ENCODE results near the gene FTH1. TPM values are rescaled to one million over a fixed set of nuclear protein-coding genes. Genes with fewer than 3 reads are reported as not detected.

The FTH1 gene
- total and polyA plus RNA-seq, 2 of the 13 experiments (the other 11 are each of a cell fraction or from before 2014, with no cell fraction given): 607 to 760 TPM

- TF ChIP-seq, protein P1, sequence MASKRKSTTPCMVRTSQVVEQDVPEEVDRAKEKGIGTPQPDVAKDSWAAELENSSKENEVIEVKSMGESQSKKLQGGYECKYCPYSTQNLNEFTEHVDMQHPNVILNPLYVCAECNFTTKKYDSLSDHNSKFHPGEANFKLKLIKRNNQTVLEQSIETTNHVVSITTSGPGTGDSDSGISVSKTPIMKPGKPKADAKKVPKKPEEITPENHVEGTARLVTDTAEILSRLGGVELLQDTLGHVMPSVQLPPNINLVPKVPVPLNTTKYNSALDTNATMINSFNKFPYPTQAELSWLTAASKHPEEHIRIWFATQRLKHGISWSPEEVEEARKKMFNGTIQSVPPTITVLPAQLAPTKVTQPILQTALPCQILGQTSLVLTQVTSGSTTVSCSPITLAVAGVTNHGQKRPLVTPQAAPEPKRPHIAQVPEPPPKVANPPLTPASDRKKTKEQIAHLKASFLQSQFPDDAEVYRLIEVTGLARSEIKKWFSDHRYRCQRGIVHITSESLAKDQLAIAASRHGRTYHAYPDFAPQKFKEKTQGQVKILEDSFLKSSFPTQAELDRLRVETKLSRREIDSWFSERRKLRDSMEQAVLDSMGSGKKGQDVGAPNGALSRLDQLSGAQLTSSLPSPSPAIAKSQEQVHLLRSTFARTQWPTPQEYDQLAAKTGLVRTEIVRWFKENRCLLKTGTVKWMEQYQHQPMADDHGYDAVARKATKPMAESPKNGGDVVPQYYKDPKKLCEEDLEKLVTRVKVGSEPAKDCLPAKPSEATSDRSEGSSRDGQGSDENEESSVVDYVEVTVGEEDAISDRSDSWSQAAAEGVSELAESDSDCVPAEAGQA (IDR thresholded peaks at IDR 0.05; ENCODE audit: low read depth): no peak
- TF ChIP-seq, protein P1 (CRISPR knock-in tag; IDR thresholded peaks at IDR 0.05; ENCODE audit: borderline replicate concordance): no peak
- TF ChIP-seq ZNF766 (CRISPR knock-in tag; IDR thresholded peaks at IDR 0.05; ENCODE audit: borderline replicate concordance) (no peak), ZNF335 (CRISPR knock-in tag; IDR thresholded peaks at IDR 0.05) (no peak), HCFC1 (IDR thresholded peaks at IDR 0.05; ENCODE audit: low read depth, low read length) (no peak), SMARCE1 (IDR thresholded peaks at IDR 0.05; ENCODE audit: borderline replicate concordance) (no peak), HOXA9 (CRISPR knock-in tag; IDR thresholded peaks at IDR 0.05; ENCODE audit: borderline replicate concordance) (no peak), IKZF5 (CRISPR knock-in tag; IDR thresholded peaks at IDR 0.05) (no peak), ZNF225 (CRISPR knock-in tag; IDR thresholded peaks at IDR 0.05) (no peak), ZNF333 (CRISPR knock-in tag; IDR thresholded peaks at IDR 0.05; ENCODE audit: borderline replicate concordance) (no peak), NR2C2 (CRISPR knock-in tag; IDR thresholded peaks at IDR 0.05; ENCODE audit: borderline replicate concordance) (peak; percentile 26; the same call in 1 of the 2 replicates), ADNP (CRISPR knock-in tag; IDR thresholded peaks at IDR 0.05) (no peak), MAFF (IDR thresholded peaks at IDR 0.05; ENCODE audit: low read depth, low read length) (no peak), ZNF598 (CRISPR knock-in tag; IDR thresholded peaks at IDR 0.05; ENCODE audit: borderline replicate concordance) (no peak), XBP1 (CRISPR knock-in tag; IDR thresholded peaks at IDR 0.05) (no peak), TAF1 (CRISPR knock-in tag; IDR thresholded peaks at IDR 0.05) (no peak), ZNF724P (CRISPR knock-in tag; IDR thresholded peaks at IDR 0.05; ENCODE audit: borderline replicate concordance) (no peak)
- TF ChIP-seq, protein P2, sequence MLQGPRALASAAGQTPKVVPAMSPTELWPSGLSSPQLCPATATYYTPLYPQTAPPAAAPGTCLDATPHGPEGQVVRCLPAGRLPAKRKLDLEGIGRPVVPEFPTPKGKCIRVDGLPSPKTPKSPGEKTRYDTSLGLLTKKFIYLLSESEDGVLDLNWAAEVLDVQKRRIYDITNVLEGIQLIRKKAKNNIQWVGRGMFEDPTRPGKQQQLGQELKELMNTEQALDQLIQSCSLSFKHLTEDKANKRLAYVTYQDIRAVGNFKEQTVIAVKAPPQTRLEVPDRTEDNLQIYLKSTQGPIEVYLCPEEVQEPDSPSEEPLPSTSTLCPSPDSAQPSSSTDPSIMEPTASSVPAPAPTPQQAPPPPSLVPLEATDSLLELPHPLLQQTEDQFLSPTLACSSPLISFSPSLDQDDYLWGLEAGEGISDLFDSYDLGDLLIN (CRISPR knock-in tag; IDR thresholded peaks at IDR 0.05; ENCODE audit: borderline replicate concordance): no peak
These were observed 43.6 kb upstream of the FTH1 start (continued) for GRCh38 chr11:62010935-62011528.

Data from HepG2 (cell line).